Retina (tissue), 1 donor: Measurements from ENCODE around the gene PLPPR4.
"Not testable (repeated sequence)": the region's sequence is repeated elsewhere in the genome, so short reads cannot be mapped to it uniquely, and the experiment has no call there.

Experiments used
- DNase-seq: peaks from one replicate; pipeline ENCODE4 v3.0.0-alpha.2; 2016

The PLPPR4 gene, protein sequence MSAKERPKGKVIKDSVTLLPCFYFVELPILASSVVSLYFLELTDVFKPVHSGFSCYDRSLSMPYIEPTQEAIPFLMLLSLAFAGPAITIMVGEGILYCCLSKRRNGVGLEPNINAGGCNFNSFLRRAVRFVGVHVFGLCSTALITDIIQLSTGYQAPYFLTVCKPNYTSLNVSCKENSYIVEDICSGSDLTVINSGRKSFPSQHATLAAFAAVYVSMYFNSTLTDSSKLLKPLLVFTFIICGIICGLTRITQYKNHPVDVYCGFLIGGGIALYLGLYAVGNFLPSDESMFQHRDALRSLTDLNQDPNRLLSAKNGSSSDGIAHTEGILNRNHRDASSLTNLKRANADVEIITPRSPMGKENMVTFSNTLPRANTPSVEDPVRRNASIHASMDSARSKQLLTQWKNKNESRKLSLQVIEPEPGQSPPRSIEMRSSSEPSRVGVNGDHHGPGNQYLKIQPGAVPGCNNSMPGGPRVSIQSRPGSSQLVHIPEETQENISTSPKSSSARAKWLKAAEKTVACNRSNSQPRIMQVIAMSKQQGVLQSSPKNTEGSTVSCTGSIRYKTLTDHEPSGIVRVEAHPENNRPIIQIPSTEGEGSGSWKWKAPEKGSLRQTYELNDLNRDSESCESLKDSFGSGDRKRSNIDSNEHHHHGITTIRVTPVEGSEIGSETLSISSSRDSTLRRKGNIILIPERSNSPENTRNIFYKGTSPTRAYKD

GRCh38 chr1:99264201-99265021 lies at the start of gene PLPPR4:
Gene PLPPR4 (plus strand): TSS chr1:99264492. CDS start chr1:99264594, 102 bp downstream.
- DNase-seq, result peak; percentile 91

- DNase-seq, result no peak
Measured at GRCh38 chr1:99216956-99217355, 47.3 kb upstream of the PLPPR4 start.

- DNase-seq, result no peak
Measured at GRCh38 chr1:99217599-99217998, 46.7 kb upstream of the PLPPR4 start.

- DNase-seq, result no peak
Measured at GRCh38 chr1:99218572-99218971, 45.7 kb upstream of the PLPPR4 start.

DNA sequence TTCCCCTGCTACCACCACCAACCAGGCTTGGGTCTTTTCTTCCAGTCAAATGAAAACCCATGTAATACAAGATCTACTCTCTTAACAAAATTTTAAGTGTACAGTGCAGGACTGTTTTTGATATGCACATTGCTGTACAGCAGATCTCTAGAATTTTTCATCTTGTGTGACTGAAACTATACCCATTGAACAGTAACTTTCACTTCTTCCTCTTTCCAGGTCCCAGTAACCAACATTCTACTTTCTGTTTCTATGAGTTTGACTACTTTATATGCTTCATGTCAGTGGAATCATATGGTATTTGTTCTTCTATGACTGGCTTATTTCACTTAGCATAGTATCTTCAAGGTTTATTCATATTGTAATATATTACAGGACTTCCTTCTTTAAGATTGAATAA lies 45.3 kb upstream of the PLPPR4 start:
- no peak for DNase-seq

DNA sequence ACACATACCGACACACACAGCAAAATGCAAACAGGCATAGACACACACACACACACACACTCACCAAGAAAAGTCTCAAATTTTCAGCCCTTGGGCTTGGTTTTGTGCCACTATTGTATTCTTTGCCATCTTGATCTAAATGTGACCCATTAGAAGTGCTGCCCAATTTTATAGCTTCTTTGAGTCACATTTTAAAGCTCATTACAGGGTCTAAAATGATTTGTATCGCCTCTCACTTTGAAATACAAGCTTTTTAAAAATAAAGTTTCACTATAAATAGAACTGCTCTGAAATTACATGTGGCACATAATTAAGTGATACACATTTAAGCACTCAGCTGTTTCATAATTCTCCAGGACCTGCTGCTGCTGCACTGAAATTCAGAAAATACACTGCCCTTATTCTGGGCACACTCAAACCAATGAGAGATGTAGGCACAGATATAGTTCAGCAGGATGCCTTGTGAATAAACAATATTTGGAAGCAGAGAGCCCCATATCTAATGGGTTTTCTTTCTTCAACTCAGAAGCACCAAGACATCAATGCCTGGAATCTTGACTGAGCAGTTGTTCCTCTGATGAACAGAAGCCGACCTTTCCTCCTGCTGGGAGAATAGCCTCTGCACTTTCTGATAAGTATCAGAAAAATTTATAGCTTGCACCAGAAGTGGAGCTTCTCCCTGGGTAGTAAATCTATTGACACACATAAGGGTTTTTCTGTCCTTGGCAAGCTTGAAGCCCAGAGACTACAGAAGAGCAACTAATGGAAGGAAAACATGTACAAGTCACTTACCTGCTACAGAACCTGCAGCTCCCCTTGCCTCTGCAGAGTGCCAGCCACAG lies 37.0 kb upstream of the PLPPR4 start:
- peak; percentile 11 for DNase-seq

- no peak for DNase-seq
Measured at GRCh38 chr1:99228153-99228552, 36.1 kb upstream of the PLPPR4 start.

- no peak for DNase-seq
Measured at GRCh38 chr1:99229122-99229521, 35.2 kb upstream of the PLPPR4 start.

DNA sequence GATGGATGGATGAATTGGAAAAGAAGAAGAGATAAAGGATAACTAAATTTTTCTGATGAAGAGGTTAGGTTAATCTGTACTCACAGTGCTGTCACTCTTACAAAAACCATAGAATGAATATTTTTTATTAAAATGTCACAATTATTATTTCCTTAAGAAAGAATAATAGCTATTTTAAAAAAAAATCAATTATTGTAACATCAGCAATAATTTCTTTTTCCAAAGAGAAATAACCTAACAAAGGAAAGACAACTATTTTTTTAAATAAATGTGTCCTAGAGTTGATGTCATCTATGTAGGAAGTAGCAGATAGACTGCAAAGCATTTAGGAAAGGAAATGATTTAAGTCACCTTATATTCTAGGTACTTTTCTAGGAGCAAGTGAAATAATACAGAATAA lies 33.6 kb upstream of the PLPPR4 start:
- DNase-seq, result no peak

DNA sequence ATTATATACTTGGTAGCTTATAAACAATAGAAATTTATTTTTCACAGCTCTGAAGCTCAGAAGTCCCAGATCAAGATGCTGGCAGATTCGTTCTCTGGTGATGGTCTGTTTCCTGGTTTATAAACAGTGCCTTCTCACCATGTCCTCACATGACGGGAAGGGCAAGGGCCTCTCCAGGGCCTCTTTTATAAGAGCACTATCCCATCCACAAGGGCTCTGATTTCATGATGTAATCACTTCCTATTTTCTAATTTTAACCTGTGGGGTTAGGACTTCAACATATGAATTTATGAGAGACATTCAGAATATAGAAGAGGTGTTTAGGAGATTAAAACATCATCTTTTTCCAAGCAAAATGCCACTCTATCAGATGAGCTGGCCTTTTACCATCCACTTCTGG lies 32.1 kb upstream of the PLPPR4 start:
- no peak for DNase-seq

- DNase-seq, result no peak
Measured at GRCh38 chr1:99233446-99233845, 30.8 kb upstream of the PLPPR4 start.

GRCh38 chr1:99236756-99237155 lies 27.5 kb upstream of the PLPPR4 start:
- DNase-seq, result no peak

DNA sequence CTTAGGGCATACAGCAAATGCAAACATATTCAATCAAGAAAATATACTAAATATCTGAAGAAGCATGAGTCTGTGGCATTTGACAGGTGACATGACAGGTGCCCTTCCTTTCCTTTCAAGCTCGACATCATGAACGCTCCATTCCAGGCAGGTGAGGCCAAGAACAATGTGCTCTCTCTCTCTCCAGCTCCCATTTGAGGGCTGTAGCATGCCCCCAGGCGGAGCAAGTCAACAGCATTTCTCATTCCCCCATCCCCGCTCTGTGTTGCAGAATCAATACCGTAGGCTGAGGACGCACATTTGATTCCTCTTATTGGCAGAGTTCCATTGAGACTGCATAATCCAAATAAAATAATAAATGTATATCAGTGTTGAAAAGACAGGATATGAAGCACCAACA lies 24.6 kb upstream of the PLPPR4 start:
- DNase-seq, result no peak

- DNase-seq, result no peak
Measured at GRCh38 chr1:99240621-99241020, 23.7 kb upstream of the PLPPR4 start.

DNA sequence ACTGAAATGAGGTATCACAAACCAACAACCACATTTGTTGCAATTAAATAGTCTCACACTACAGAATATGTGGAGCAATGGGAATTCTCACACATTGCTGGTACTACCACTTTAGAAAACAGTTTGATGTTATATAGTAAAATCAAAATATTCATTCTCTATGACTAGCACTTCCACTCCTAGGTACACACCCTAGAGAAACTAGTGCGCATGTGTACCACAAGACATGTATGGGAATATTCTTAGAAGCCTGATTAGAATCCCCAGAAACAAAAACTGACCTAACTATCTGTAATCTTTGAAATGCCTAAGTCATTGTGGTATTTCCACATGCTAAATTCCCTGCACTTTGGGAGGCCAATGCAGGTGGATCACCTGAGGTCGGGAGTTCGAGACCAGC lies 18.1 kb upstream of the PLPPR4 start:
- DNase-seq, result no peak

DNA sequence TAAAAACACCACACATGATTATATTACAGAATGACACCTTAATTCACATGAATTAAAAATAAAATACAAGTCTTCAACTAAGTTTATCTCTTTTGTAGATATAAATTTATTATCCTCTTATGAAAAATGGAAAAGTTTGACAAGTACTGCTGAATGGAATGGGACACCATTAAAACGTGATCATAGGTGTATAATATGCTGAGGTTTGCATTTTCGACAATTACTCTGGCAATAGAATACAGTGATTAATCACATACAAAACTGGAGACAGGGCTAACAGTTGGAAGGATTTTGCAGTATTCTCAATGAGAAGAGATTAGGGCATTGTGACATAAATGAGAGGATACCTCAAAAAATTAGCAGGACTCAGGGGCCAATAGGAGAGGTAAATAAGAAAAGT lies 17.1 kb upstream of the PLPPR4 start:
- DNase-seq, result no peak

- no peak for DNase-seq
Measured at GRCh38 chr1:99250728-99251127, 13.6 kb upstream of the PLPPR4 start.

GRCh38 chr1:99251308-99251707 lies 13.0 kb upstream of the PLPPR4 start:
- DNase-seq, result no peak

DNA sequence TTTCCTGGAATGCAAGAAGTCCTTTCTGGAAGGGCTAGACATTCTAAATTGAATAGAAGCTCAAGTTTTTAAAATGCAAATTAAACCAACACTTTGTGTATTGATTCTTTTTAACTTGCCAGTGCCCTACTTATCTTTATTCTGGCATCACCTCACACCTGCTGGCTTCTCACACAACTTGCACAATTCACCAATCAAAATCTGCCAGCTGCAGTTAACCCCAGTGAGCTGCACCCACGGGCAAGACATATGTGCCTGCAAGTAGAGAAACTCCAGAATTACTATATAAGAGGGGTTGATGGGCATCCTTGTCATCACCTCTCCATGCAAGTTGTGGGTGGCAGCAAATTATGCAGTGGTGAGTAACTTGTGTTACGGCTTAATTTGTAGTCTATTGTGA lies 11.7 kb upstream of the PLPPR4 start:
- no peak for DNase-seq

- not testable (repeated sequence) for DNase-seq
Measured at GRCh38 chr1:99260402-99260801, 3.9 kb upstream of the PLPPR4 start.

GRCh38 chr1:99265124-99265523 lies 832 bp downstream of the PLPPR4 start:
- DNase-seq, result no peak

DNA sequence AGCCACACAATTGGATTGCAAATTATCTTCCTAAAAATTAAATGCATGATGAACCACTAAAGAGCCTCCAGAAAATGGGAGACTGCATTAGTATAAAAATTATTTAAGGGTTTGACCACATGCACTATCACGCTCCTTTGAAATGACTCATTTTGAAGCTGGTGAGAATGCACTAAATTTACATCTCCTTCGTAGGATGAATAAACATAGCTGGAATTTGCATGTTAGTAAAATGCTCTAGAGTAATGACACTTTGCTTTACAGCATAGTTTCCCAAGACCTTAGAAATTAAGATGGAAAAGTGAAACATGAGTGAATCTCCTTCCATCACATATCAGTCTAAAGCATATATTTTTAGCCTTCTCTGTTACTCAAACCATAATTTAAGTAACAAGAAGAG lies 2.4 kb downstream of the PLPPR4 start:
- no peak for DNase-seq

GRCh38 chr1:99268021-99268420 lies 3.7 kb downstream of the PLPPR4 start:
- DNase-seq, result no peak
